ENCODE results near the gene TSPYL1. TPM values are rescaled to one million over a fixed set of nuclear protein-coding genes. Genes with fewer than 3 reads are reported as not detected.
A peak's percentile ranks its signal among the peaks of the same experiment; 100 is the strongest.

TSPYL1 gene
- total RNA-seq, 1 donor from 2014 or later, result 95.6 TPM

DNA sequence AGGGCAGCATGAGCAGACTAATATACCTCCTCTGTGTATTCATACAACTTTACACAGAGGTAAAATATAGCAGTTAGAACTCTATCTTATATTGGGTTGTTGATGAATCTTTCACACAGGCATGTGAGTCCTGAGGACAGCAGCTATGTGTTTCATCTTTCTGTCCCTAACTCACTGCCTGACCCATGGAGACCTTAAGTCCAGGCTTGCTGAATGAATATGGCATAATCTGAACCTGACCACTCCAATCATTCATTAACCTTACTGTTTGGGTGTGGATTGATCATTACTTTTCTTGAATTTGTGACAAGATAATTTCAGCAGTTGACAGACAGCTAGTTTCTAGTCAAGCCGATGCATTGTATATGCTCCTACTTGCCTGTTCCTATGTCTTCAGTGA is 27.3 kb upstream of the TSPYL1 start:
- Mint-ChIP-seq H3K4me1 (peaks cover 6% of the 10 kb centered on the region), H3K36me3 (peaks cover 8% of the 10 kb centered on the region), H3K27me3 (ENCODE audit: low read depth) (no peaks in the 10 kb centered on the region), H3K9me3 (peaks cover 7% of the 10 kb centered on the region), H3K27ac (no peak overlapping the region), H3K4me3 (no peak overlapping the region)
- DNase-seq (ENCODE audit: low spot score in 2 of 2, unreplicated experiment in 2 of 2), result no peak
- TF ChIP-seq, protein P1, sequence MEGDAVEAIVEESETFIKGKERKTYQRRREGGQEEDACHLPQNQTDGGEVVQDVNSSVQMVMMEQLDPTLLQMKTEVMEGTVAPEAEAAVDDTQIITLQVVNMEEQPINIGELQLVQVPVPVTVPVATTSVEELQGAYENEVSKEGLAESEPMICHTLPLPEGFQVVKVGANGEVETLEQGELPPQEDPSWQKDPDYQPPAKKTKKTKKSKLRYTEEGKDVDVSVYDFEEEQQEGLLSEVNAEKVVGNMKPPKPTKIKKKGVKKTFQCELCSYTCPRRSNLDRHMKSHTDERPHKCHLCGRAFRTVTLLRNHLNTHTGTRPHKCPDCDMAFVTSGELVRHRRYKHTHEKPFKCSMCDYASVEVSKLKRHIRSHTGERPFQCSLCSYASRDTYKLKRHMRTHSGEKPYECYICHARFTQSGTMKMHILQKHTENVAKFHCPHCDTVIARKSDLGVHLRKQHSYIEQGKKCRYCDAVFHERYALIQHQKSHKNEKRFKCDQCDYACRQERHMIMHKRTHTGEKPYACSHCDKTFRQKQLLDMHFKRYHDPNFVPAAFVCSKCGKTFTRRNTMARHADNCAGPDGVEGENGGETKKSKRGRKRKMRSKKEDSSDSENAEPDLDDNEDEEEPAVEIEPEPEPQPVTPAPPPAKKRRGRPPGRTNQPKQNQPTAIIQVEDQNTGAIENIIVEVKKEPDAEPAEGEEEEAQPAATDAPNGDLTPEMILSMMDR (IDR thresholded peaks at IDR 0.05; ENCODE audit: unreplicated experiment), result no peak

DNA sequence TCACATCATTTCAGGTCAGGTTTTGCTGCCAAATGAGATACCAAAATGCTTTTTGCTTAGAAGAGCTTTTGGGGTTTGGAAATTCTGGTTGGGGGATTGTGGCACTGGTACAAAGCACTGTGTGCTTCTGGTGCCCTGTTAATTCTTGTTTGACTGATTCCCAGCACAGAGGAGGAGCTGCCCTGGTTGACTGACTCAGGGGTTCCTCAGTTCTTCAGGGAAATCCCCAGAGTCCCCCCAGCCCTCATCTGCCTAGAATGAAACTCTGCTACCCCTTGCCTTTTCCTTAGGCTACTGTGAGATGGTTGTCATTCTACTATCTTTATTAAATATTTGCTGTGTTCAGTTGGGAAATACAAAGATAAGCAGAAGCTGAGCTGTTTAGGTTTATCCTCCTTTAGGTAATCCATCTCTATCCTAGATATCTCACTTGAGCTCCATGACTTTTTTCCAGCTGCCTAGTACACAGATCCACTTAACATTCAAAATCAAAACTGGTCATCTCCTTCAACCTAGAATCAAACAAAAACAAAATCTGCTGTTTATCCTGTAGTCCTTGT is 24.9 kb upstream of the TSPYL1 start:
- no peak for DNase-seq (ENCODE audit: low spot score in 2 of 2, unreplicated experiment in 2 of 2)
- Mint-ChIP-seq H3K9me3 (peaks cover 4% of the 10 kb centered on the region), H3K27ac (no peak overlapping the region), H3K36me3 (peaks cover 2% of the 10 kb centered on the region), H3K27me3 (ENCODE audit: low read depth) (no peaks in the 10 kb centered on the region), H3K4me1 (peaks cover 10% of the 10 kb centered on the region), H3K4me3 (no peak overlapping the region)
- TF ChIP-seq, protein P1 (IDR thresholded peaks at IDR 0.05; ENCODE audit: unreplicated experiment), result no peak

DNA sequence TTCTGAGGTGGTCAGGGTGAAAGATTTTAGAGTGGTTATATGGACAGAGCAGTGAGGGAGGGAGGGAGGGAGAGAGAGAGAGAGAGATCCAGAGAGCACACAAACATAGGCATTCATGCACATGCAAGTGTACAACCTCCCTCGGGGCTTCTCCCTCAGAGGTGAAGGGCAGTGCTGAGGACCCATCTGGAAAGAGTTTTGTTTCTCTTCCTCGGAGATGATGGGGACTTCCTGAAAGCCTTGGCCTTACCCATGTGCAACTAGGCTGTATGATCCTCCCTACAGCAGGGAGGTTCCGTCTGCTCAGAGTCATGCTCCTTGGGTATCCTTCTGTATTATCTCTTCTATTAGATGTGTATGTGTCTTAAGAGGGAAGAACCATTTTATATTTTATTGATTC is 21.4 kb upstream of the TSPYL1 start:
- TF ChIP-seq, protein P1 (IDR thresholded peaks at IDR 0.05; ENCODE audit: unreplicated experiment), result no peak
- Mint-ChIP-seq H3K27ac (no peak overlapping the region), H3K36me3 (peaks cover 6% of the 10 kb centered on the region), H3K4me3 (no peak overlapping the region), H3K27me3 (ENCODE audit: low read depth) (no peaks in the 10 kb centered on the region), H3K9me3 (peaks cover 8% of the 10 kb centered on the region), H3K4me1 (peaks cover 7% of the 10 kb centered on the region)
- no peak for DNase-seq (ENCODE audit: low spot score in 2 of 2, unreplicated experiment in 2 of 2)

DNA sequence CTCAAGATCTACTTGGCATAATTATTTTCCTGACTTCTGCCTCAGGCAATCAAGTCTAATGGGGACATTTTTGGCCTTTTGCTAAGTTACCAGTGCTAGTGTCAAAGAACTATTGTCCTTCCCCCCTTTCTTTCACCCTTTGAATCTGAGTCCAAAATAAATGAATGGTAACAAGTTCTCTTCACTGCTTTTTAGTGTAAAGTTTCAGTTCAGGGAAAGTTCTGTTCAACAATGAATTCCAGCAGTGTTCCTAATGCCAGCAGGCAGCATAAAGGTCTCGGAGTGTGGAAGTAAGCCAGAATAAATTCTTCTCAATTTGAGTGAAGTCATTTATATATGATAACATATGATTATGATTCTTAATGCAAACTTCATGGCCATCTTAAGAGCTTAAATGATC is 20.8 kb upstream of the TSPYL1 start:
- no peak overlapping the region for H3K4me3 Mint-ChIP-seq
- H3K4me1 Mint-ChIP-seq, result peaks cover 7% of the 10 kb centered on the region
- peaks cover 6% of the 10 kb centered on the region for H3K36me3 Mint-ChIP-seq
- no peak for DNase-seq (ENCODE audit: low spot score in 2 of 2, unreplicated experiment in 2 of 2)
- peak overlapping the region; percentile 25 for H3K27ac Mint-ChIP-seq
- no peaks in the 10 kb centered on the region for H3K27me3 Mint-ChIP-seq (ENCODE audit: low read depth)
- peaks cover 8% of the 10 kb centered on the region for H3K9me3 Mint-ChIP-seq
- TF ChIP-seq, protein P1 (IDR thresholded peaks at IDR 0.05; ENCODE audit: unreplicated experiment), result no peak

DNA sequence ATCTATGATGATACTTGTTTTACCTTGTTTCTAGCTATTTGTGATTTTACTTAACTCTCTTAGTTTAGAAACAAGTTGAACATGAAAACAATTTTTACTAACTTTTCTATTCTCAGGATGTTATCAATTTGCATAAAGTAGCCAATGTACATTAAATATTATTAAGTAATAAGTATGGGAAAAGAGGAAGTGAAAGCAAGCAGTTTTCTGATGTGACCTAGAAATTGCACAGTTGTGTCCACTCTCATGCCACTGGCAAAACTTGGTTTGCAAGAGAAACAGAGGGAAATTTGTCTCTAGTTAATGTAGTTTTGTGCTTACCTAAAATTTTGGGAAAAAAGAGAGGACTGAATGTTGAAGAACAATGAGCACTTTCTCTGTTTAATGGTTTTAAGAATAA is 19.2 kb upstream of the TSPYL1 start:
- H3K36me3 Mint-ChIP-seq, result peaks cover 6% of the 10 kb centered on the region
- H3K9me3 Mint-ChIP-seq, result peaks cover 8% of the 10 kb centered on the region
- TF ChIP-seq, protein P1 (IDR thresholded peaks at IDR 0.05; ENCODE audit: unreplicated experiment), result no peak
- no peak for DNase-seq (ENCODE audit: low spot score in 2 of 2, unreplicated experiment in 2 of 2)
- H3K27me3 Mint-ChIP-seq (ENCODE audit: low read depth), result no peaks in the 10 kb centered on the region
- no peak overlapping the region for H3K27ac Mint-ChIP-seq
- peaks cover 4% of the 10 kb centered on the region for H3K4me1 Mint-ChIP-seq
- no peak overlapping the region for H3K4me3 Mint-ChIP-seq

DNA sequence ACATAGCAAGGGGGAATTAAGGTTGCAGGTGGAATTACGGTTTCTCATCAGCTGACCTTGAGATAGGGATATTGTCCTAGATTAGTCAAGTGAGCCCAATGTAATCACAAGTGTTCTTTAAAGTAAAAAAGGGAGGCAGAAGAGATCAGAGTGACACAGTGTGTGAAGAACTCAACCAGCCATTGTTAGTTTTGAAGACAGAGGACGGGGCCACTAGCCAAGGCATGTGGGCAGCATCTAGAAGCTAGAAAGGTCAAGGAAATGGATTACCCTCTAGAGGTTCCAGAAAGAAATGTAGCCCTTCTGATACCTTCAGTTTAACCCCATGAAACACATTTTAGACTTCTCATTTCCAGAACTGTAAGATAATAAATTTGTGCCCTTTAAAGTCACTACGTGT is 18.5 kb upstream of the TSPYL1 start:
- TF ChIP-seq, protein P1 (IDR thresholded peaks at IDR 0.05; ENCODE audit: unreplicated experiment), result no peak
- Mint-ChIP-seq H3K4me1 (peaks cover 4% of the 10 kb centered on the region), H3K27ac (no peak overlapping the region)

More for the DNA sequence above, 18.5 kb upstream of the TSPYL1 start:
- Mint-ChIP-seq H3K4me3 (no peak overlapping the region), H3K9me3 (peaks cover 8% of the 10 kb centered on the region), H3K27me3 (ENCODE audit: low read depth) (no peaks in the 10 kb centered on the region), H3K36me3 (peaks cover 6% of the 10 kb centered on the region)
- no peak for DNase-seq (ENCODE audit: low spot score in 2 of 2, unreplicated experiment in 2 of 2)

Data from mesothelial cell of epicardium (in vitro differentiated cells).